Cardiac muscle cell (in vitro differentiated cells and primary cell): ENCODE results near the gene BRAT1. TPM values are rescaled to one million over a fixed set of nuclear protein-coding genes. Genes with fewer than 3 reads are reported as not detected.

Source experiments
- DNase-seq, 2 donors: peaks; one replicate each; pipeline versions ENCODE4 v3.0.0 to v3.0.0-alpha.2; 2010 to 2017; ENCODE audit warnings: low read depth in 1 of 2, low spot score in 1 of 2
- H3K27ac ChIP-seq: fragments of 200-600 bp; sonication (generic); 2 replicates; pipeline ENCODE4 v1.5.1; 2016
- H3K27me3 ChIP-seq: fragments of 200-600 bp; sonication (generic); 2 replicates; pipeline ENCODE4 v1.6.0; 2016; ENCODE audit warnings: control low read depth
- H3K36me3 ChIP-seq: fragments of 200-600 bp; sonication (generic); 2 replicates; pipeline ENCODE4 v1.5.1; 2016; ENCODE audit warnings: control low read depth
- H3K4me1 ChIP-seq: fragments of 200-600 bp; sonication (generic); 2 replicates; pipeline ENCODE4 v1.8.1; 2017; ENCODE audit warnings: low read depth, mild to moderate bottlenecking, mixed run types
- H3K4me3 ChIP-seq: fragments of 200-600 bp; sonication (generic); 2 replicates; pipeline ENCODE4 v1.5.1; 2016; ENCODE audit warnings: mild to moderate bottlenecking
- H3K9me3 ChIP-seq: fragments of 200-600 bp; sonication (generic); 2 replicates; pipeline ENCODE4 v1.5.1; 2017; ENCODE audit warnings: low read depth, mild to moderate bottlenecking, control low read depth
- polyA plus RNA-seq: library from polyadenylated mRNA; unstranded; fragments of >200 nt; fragmentation: Nextera tagmentation; extraction: Ambion mirVana; gene quantifications from 2 replicates; pipeline ENCODE4 v1.2.1, GENCODE V29; 2016
- total RNA-seq: library from RNA; depleted of rRNA; stranded (reverse); fragments of >200 nt; gene quantifications from 2 replicates; pipeline ENCODE4 v1.2.3, GENCODE V29; 2016
- TF ChIP-seq, protein P1 (sequence below): IDR thresholded peaks from 2 replicates; pipeline ENCODE4 v1.5.1; 2012; ENCODE audit warnings: low read depth, mild to moderate bottlenecking, low read length

The BRAT1 gene
- total and polyA plus RNA-seq, 2 experiments from 2014 or later: 80.5 to 109 TPM

DNA sequence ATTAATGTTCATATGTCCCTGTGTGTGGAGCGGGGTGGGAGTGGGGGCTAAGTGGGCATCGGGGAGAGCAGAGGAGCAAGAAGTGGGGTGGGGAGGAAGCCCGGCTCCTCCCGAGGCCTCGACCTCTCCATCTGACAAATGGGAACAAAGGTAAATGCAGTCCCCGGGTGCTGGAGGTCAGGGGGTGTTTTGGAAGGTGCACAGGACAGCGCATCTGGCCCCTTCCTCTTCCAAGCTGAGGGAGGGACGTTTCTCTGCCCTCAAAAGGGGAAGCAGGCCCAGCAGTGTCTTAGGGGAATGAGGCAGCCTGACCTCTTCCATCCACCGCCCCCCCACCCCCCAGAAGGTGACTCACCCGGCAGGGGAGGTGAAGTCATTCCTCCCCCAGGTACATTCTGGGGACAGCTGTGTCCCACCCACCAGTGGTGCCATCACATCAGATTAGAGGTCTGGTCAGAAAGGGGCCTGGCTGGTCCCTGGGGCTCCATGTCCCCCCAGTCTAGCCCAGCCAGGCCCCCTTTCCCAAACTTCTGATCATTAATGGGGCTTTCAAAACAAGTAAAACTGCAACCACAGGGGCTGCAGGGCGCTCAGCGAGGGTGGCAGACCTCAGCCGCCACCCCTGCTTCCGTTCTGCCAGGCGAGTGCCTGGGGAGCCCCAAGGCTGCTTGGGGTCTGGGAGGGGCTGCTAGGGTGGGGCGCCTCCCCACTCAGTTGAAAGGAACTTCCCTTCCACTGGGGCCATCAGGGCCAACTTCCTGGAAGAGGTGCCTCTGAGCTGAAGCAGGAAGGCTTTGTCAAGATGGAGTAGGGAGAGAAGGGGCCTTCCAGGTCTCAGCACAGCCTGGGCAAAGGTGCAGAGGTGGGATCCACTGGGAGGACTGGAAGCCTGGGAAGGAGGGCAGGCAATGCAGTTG is 25.0 kb downstream of the BRAT1 start:
- Histone ChIP-seq H3K4me3 (no peak overlapping the region), H3K36me3 (no peaks in the 10 kb centered on the region), H3K9me3 (no peaks in the 10 kb centered on the region), H3K27ac (no peak overlapping the region), H3K4me1 (peaks cover 7% of the 10 kb centered on the region), H3K27me3 (no peaks in the 10 kb centered on the region)
- DNase-seq: no peak
- TF ChIP-seq, protein P1, sequence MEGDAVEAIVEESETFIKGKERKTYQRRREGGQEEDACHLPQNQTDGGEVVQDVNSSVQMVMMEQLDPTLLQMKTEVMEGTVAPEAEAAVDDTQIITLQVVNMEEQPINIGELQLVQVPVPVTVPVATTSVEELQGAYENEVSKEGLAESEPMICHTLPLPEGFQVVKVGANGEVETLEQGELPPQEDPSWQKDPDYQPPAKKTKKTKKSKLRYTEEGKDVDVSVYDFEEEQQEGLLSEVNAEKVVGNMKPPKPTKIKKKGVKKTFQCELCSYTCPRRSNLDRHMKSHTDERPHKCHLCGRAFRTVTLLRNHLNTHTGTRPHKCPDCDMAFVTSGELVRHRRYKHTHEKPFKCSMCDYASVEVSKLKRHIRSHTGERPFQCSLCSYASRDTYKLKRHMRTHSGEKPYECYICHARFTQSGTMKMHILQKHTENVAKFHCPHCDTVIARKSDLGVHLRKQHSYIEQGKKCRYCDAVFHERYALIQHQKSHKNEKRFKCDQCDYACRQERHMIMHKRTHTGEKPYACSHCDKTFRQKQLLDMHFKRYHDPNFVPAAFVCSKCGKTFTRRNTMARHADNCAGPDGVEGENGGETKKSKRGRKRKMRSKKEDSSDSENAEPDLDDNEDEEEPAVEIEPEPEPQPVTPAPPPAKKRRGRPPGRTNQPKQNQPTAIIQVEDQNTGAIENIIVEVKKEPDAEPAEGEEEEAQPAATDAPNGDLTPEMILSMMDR: no peak

GRCh38 chr7:2529161-2530070 is 25.9 kb downstream of the BRAT1 start:
- no peaks in the 10 kb centered on the region for H3K27me3 ChIP-seq
- no peak overlapping the region for H3K4me3 ChIP-seq
- H3K9me3 ChIP-seq: no peaks in the 10 kb centered on the region
- DNase-seq: peak in 1 of 2 donors; percentile 61
- TF ChIP-seq, protein P1: no peak
- H3K4me1 ChIP-seq: peaks cover 7% of the 10 kb centered on the region
- H3K36me3 ChIP-seq: no peaks in the 10 kb centered on the region
- H3K27ac ChIP-seq: no peak overlapping the region

- no peaks in the 10 kb centered on the region for H3K36me3 ChIP-seq
- no peak overlapping the region for H3K4me3 ChIP-seq
- H3K27ac ChIP-seq: no peak overlapping the region
- TF ChIP-seq, protein P1: no peak
- no peaks in the 10 kb centered on the region for H3K9me3 ChIP-seq
- DNase-seq: no peak
- H3K27me3 ChIP-seq: no peaks in the 10 kb centered on the region
- H3K4me1 ChIP-seq: peaks cover 7% of the 10 kb centered on the region
Measured at GRCh38 chr7:2528481-2529095, 26.7 kb downstream of the BRAT1 start.

- Histone ChIP-seq H3K36me3 (no peaks in the 10 kb centered on the region), H3K4me3 (no peak overlapping the region), H3K27me3 (peaks cover 6% of the 10 kb centered on the region), H3K27ac (no peak overlapping the region), H3K4me1 (peaks cover 7% of the 10 kb centered on the region), H3K9me3 (no peaks in the 10 kb centered on the region)
- peak in 1 of 2 donors; percentile 49 for DNase-seq
- TF ChIP-seq, protein P1: no peak
Measured at GRCh38 chr7:2527505-2528467, 27.5 kb downstream of the BRAT1 start.
